Tongue (tissue), 2 donors: ENCODE results near the gene PPIG. TPM values are rescaled to one million over a fixed set of nuclear protein-coding genes. Genes with fewer than 3 reads are reported as not detected.
"Not testable (repeated sequence)": the region's sequence is repeated elsewhere in the genome, so short reads cannot be mapped to it uniquely, and the experiment has no call there.

Source experiments
- DNase-seq: peaks from one replicate; pipeline ENCODE4 v3.0.0-alpha.2; 2015
- total RNA-seq: library from RNA; depleted of rRNA; stranded (reverse); fragments of >200 nt; gene quantifications from one replicate; pipeline ENCODE4 v1.2.3, GENCODE V29; 2014

The PPIG gene
- total RNA-seq, 1 donor from 2014 or later, result 46.1 TPM

- not testable (repeated sequence) for DNase-seq
These were observed 12.4 kb downstream of the PPIG start for GRCh38 chr2:169596546-169596945.

- no peak for DNase-seq
These were observed 14.8 kb downstream of the PPIG start for GRCh38 chr2:169598982-169599381.

GRCh38 chr2:169599568-169599967 lies 15.4 kb downstream of the PPIG start:
- DNase-seq, result no peak

- no peak for DNase-seq
These were observed 25.1 kb downstream of the PPIG start for GRCh38 chr2:169609264-169609663.

GRCh38 chr2:169613876-169614275 lies 29.7 kb downstream of the PPIG start:
- DNase-seq, result no peak

GRCh38 chr2:169615982-169616381 lies 31.8 kb downstream of the PPIG start:
- not testable (repeated sequence) for DNase-seq

- no peak for DNase-seq
These were observed 35.8 kb downstream of the PPIG start for GRCh38 chr2:169619946-169620345.

GRCh38 chr2:169620509-169620908 lies 36.4 kb downstream of the PPIG start:
- no peak for DNase-seq

- DNase-seq, result no peak
These were observed 39.1 kb downstream of the PPIG start for GRCh38 chr2:169623235-169623634.

GRCh38 chr2:169625781-169626180 lies 41.6 kb downstream of the PPIG start:
- no peak for DNase-seq

- no peak for DNase-seq
These were observed 52.4 kb downstream of the PPIG start for GRCh38 chr2:169636440-169637097.

GRCh38 chr2:169637620-169638019 lies 53.5 kb downstream of the PPIG start:
- no peak for DNase-seq

- no peak for DNase-seq
These were observed 56.0 kb downstream of the PPIG start for GRCh38 chr2:169640104-169640503.

GRCh38 chr2:169641464-169641863 lies 57.3 kb downstream of the PPIG start:
- no peak for DNase-seq

GRCh38 chr2:169644173-169644572 lies 60.0 kb downstream of the PPIG start:
- no peak for DNase-seq

- no peak for DNase-seq
These were observed 63.3 kb downstream of the PPIG start for GRCh38 chr2:169647496-169647895.

GRCh38 chr2:169649278-169649677 lies 65.1 kb downstream of the PPIG start:
- DNase-seq, result no peak

- DNase-seq, result no peak
These were observed 69.5 kb downstream of the PPIG start for GRCh38 chr2:169653636-169654035.

- no peak for DNase-seq
These were observed 72.0 kb downstream of the PPIG start for GRCh38 chr2:169656164-169656563.

- no peak for DNase-seq
These were observed 74.7 kb downstream of the PPIG start for GRCh38 chr2:169658877-169659276.

- no peak for DNase-seq
These were observed 75.2 kb downstream of the PPIG start for GRCh38 chr2:169659320-169659719.

GRCh38 chr2:169661265-169661664 lies 77.1 kb downstream of the PPIG start:
- DNase-seq, result no peak

GRCh38 chr2:169662744-169663143 lies 78.6 kb downstream of the PPIG start:
- no peak for DNase-seq

- DNase-seq, result no peak
These were observed 79.1 kb downstream of the PPIG start for GRCh38 chr2:169663247-169663646.

- no peak for DNase-seq
These were observed 80.4 kb downstream of the PPIG start for GRCh38 chr2:169664600-169664977.
